HG03439 (cell line): ENCODE data around the gene CDK6.

ENCODE experiments used
- ATAC-seq: cut with Tn5 transposase; IDR thresholded peaks from one replicate; pipeline ENCODE4 v1.9.1; 2021; ENCODE audit warnings: mild to moderate bottlenecking, moderate library complexity; ENCODE audit not compliant: unreplicated experiment

CDK6 gene

GRCh38 chr7:92740700-92741126, 95.7 kb downstream of the CDK6 start:
- ATAC-seq = no peak

GRCh38 chr7:92740134-92740533, 96.2 kb downstream of the CDK6 start:
- ATAC-seq = no peak

- ATAC-seq = no peak
Observed at GRCh38 chr7:92739091-92739490, 97.3 kb downstream of the CDK6 start.

- ATAC-seq = peak; percentile 67
Observed at GRCh38 chr7:92737706-92738105, 98.7 kb downstream of the CDK6 start.

- ATAC-seq = no peak
Observed at GRCh38 chr7:92736870-92737269, 99.5 kb downstream of the CDK6 start.

GRCh38 chr7:92735707-92736106, 100.7 kb downstream of the CDK6 start:
- ATAC-seq = no peak

GRCh38 chr7:92732316-92733036, 103.9 kb downstream of the CDK6 start:
- ATAC-seq = no peak

GRCh38 chr7:92731335-92732063, 104.9 kb downstream of the CDK6 start:
- no peak for ATAC-seq

- ATAC-seq = no peak
Observed at GRCh38 chr7:92730808-92731207, 105.6 kb downstream of the CDK6 start.

GRCh38 chr7:92729751-92730150, 106.6 kb downstream of the CDK6 start:
- no peak for ATAC-seq

- no peak for ATAC-seq
Observed at GRCh38 chr7:92729172-92729571, 107.2 kb downstream of the CDK6 start.

- ATAC-seq = no peak
Observed at GRCh38 chr7:92727755-92728154, 108.6 kb downstream of the CDK6 start.

GRCh38 chr7:92725161-92725925, 111.0 kb downstream of the CDK6 start:
- ATAC-seq = no peak

- no peak for ATAC-seq
Observed at GRCh38 chr7:92723943-92724342, 112.4 kb downstream of the CDK6 start.

- ATAC-seq = no peak
Observed at GRCh38 chr7:92723205-92723604, 113.2 kb downstream of the CDK6 start.

- ATAC-seq = no peak
Observed at GRCh38 chr7:92722541-92722940, 113.8 kb downstream of the CDK6 start.

GRCh38 chr7:92720604-92721350, 115.6 kb downstream of the CDK6 start:
- peak; percentile 52 for ATAC-seq

GRCh38 chr7:92717993-92718716, 118.2 kb downstream of the CDK6 start:
- peak; percentile 46 for ATAC-seq

GRCh38 chr7:92717623-92717992, 118.8 kb downstream of the CDK6 start:
- no peak for ATAC-seq

GRCh38 chr7:92716825-92717580, 119.4 kb downstream of the CDK6 start:
- ATAC-seq = no peak
